Karpas-422 (cell line): Measurements from ENCODE around the gene C11orf97. TPM values are rescaled to one million over a fixed set of nuclear protein-coding genes. Genes with fewer than 3 reads are reported as not detected.

Experiments
- DNase-seq: peaks from one replicate; pipeline ENCODE4 v3.0.0-alpha.2; 2015
- H2AFZ ChIP-seq: fragments of 200-600 bp; sonication (generic); 2 replicates; pipeline ENCODE4 v1.6.1; 2014; ENCODE audit warnings: antibody characterized with exemption, low read length, mixed read lengths
- H3K27ac ChIP-seq: fragments of 200-600 bp; sonication (generic); 2 replicates; pipeline ENCODE4 v1.5.1; 2014; ENCODE audit warnings: mild to moderate bottlenecking, low read length, moderate library complexity
- H3K27me3 ChIP-seq: fragments of 200-600 bp; sonication (generic); 2 replicates; pipeline ENCODE4 v1.6.1; 2014; ENCODE audit warnings: low read length, mixed read lengths
- H3K36me3 ChIP-seq: fragments of 200-600 bp; sonication (generic); 2 replicates; pipeline ENCODE4 v1.6.1; 2014; ENCODE audit warnings: low read length, mixed read lengths; ENCODE audit not compliant: insufficient read depth
- H3K4me1 ChIP-seq: fragments of 200-600 bp; sonication (generic); 2 replicates; pipeline ENCODE4 v1.6.1; 2014; ENCODE audit warnings: mild to moderate bottlenecking, low read length, mixed read lengths
- H3K4me2 ChIP-seq: fragments of 200-600 bp; sonication (generic); 2 replicates; pipeline ENCODE4 v1.6.1; 2014; ENCODE audit warnings: low read length, low read depth, mild to moderate bottlenecking; ENCODE audit not compliant: poor library complexity, severe bottlenecking
- H3K4me3 ChIP-seq: fragments of 200-600 bp; sonication (generic); 2 replicates; pipeline ENCODE4 v1.5.1; 2014; ENCODE audit warnings: mild to moderate bottlenecking, antibody characterized with exemption, low read length, mixed read lengths
- H3K79me2 ChIP-seq: fragments of 200-600 bp; sonication (generic); 2 replicates; pipeline ENCODE4 v1.6.1; 2014; ENCODE audit warnings: mild to moderate bottlenecking, low read length, mixed read lengths
- H3K9ac ChIP-seq: fragments of 200-600 bp; sonication (generic); 2 replicates; pipeline ENCODE4 v1.6.0; 2014; ENCODE audit warnings: low read length
- H3K9me2 ChIP-seq: fragments of 200-600 bp; sonication (generic), shearing (Covaris generic); replicated peaks from 2 replicates; pipeline ENCODE4 v1.6.0; 2014; ENCODE audit warnings: mild to moderate bottlenecking, low read length, moderate library complexity; ENCODE audit not compliant: insufficient read depth
- H3K9me3 ChIP-seq: fragments of 300-700, 200-600 bp; sonication (generic); 2 replicates; pipeline ENCODE4 v1.6.1; 2014; ENCODE audit warnings: low read length, mixed read lengths
- H4K20me1 ChIP-seq: fragments of 200-600 bp; sonication (generic); 2 replicates; pipeline ENCODE4 v1.6.1; 2014; ENCODE audit warnings: mild to moderate bottlenecking, antibody characterized with exemption, low read length, low read depth; ENCODE audit not compliant: insufficient read depth
- total RNA-seq: library from RNA; depleted of rRNA; stranded (reverse); fragments of >200 nt; shearing (Covaris generic); gene quantifications from 2 replicates; pipeline ENCODE4 v1.2.3, GENCODE V29; 2014; ENCODE audit warnings: low replicate concordance

Gene C11orf97
- total RNA-seq, 1 experiment from 2014 or later = not detected

GRCh38 chr11:94516725-94517124 lies 4.5 kb downstream of the C11orf97 start:
- H2AFZ ChIP-seq = no peak overlapping the region
- H3K9me3 ChIP-seq = no peaks in the 10 kb centered on the region
- H3K27me3 ChIP-seq = no peaks in the 10 kb centered on the region
- no peak overlapping the region for H3K9ac ChIP-seq
- no peak for DNase-seq
- H3K4me2 ChIP-seq = no peak overlapping the region
- H3K36me3 ChIP-seq = no peaks in the 10 kb centered on the region
- peaks cover 12% of the 10 kb centered on the region for H3K4me1 ChIP-seq
- H3K79me2 ChIP-seq = no peaks in the 10 kb centered on the region
- no peaks in the 10 kb centered on the region for H3K9me2 ChIP-seq
- H3K27ac ChIP-seq = no peak overlapping the region
- no peaks in the 10 kb centered on the region for H4K20me1 ChIP-seq
- H3K4me3 ChIP-seq = no peak overlapping the region

- H2AFZ ChIP-seq = no peak overlapping the region
- no peaks in the 10 kb centered on the region for H3K79me2 ChIP-seq
- H3K36me3 ChIP-seq = no peaks in the 10 kb centered on the region
- H3K4me2 ChIP-seq = no peak overlapping the region
- no peak overlapping the region for H3K27ac ChIP-seq
- H3K4me3 ChIP-seq = no peak overlapping the region
- H3K9ac ChIP-seq = no peak overlapping the region
- no peak for DNase-seq
- H3K9me3 ChIP-seq = no peaks in the 10 kb centered on the region
- no peaks in the 10 kb centered on the region for H3K27me3 ChIP-seq
- no peaks in the 10 kb centered on the region for H3K9me2 ChIP-seq
- no peaks in the 10 kb centered on the region for H4K20me1 ChIP-seq
- H3K4me1 ChIP-seq = peaks cover 7% of the 10 kb centered on the region
These were observed 6.0 kb downstream of the C11orf97 start for GRCh38 chr11:94518300-94518699.

GRCh38 chr11:94519478-94520084 lies 7.3 kb downstream of the C11orf97 start:
- H3K79me2 ChIP-seq = no peaks in the 10 kb centered on the region
- no peaks in the 10 kb centered on the region for H4K20me1 ChIP-seq
- H3K4me3 ChIP-seq = no peak overlapping the region
- no peak overlapping the region for H3K27ac ChIP-seq
- H3K36me3 ChIP-seq = no peaks in the 10 kb centered on the region
- no peak overlapping the region for H3K4me2 ChIP-seq
- no peak overlapping the region for H3K9ac ChIP-seq
- H2AFZ ChIP-seq = no peak overlapping the region
- H3K9me3 ChIP-seq = no peaks in the 10 kb centered on the region
- no peaks in the 10 kb centered on the region for H3K9me2 ChIP-seq
- H3K4me1 ChIP-seq = no peaks in the 10 kb centered on the region
- DNase-seq = peak; percentile 87
- H3K27me3 ChIP-seq = no peaks in the 10 kb centered on the region

GRCh38 chr11:94521684-94522083 lies 9.4 kb downstream of the C11orf97 start:
- Histone ChIP-seq H2AFZ (no peak overlapping the region), H3K9ac (no peak overlapping the region), H3K9me2 (no peaks in the 10 kb centered on the region), H3K27me3 (no peaks in the 10 kb centered on the region), H3K4me3 (no peak overlapping the region), H3K4me2 (no peak overlapping the region), H3K36me3 (no peaks in the 10 kb centered on the region), H3K9me3 (no peaks in the 10 kb centered on the region), H3K79me2 (no peaks in the 10 kb centered on the region), H3K4me1 (no peaks in the 10 kb centered on the region), H4K20me1 (no peaks in the 10 kb centered on the region), H3K27ac (no peak overlapping the region)
- peak; percentile 69 for DNase-seq

- no peak overlapping the region for H3K9ac ChIP-seq
- no peak for DNase-seq
- H3K36me3 ChIP-seq = no peaks in the 10 kb centered on the region
- no peaks in the 10 kb centered on the region for H4K20me1 ChIP-seq
- H3K9me3 ChIP-seq = no peaks in the 10 kb centered on the region
- H3K79me2 ChIP-seq = no peaks in the 10 kb centered on the region
- H3K9me2 ChIP-seq = no peaks in the 10 kb centered on the region
- H3K4me3 ChIP-seq = no peak overlapping the region
- no peaks in the 10 kb centered on the region for H3K4me1 ChIP-seq
- no peak overlapping the region for H3K4me2 ChIP-seq
- no peak overlapping the region for H2AFZ ChIP-seq
- no peak overlapping the region for H3K27ac ChIP-seq
- no peaks in the 10 kb centered on the region for H3K27me3 ChIP-seq
These were observed 12.1 kb downstream of the C11orf97 start for GRCh38 chr11:94524341-94524740.

- no peaks in the 10 kb centered on the region for H3K9me2 ChIP-seq
- H3K4me2 ChIP-seq = no peak overlapping the region
- H3K79me2 ChIP-seq = no peaks in the 10 kb centered on the region
- H3K36me3 ChIP-seq = no peaks in the 10 kb centered on the region
- H3K27ac ChIP-seq = no peak overlapping the region
- H2AFZ ChIP-seq = no peak overlapping the region
- H3K9ac ChIP-seq = no peak overlapping the region
- no peaks in the 10 kb centered on the region for H3K9me3 ChIP-seq
- no peak overlapping the region for H3K4me3 ChIP-seq
- no peaks in the 10 kb centered on the region for H3K27me3 ChIP-seq
- no peaks in the 10 kb centered on the region for H3K4me1 ChIP-seq
- H4K20me1 ChIP-seq = no peaks in the 10 kb centered on the region
- DNase-seq = no peak
These were observed 13.5 kb downstream of the C11orf97 start for GRCh38 chr11:94525546-94526324.

- H3K27me3 ChIP-seq = no peaks in the 10 kb centered on the region
- no peak overlapping the region for H3K9ac ChIP-seq
- no peak overlapping the region for H2AFZ ChIP-seq
- DNase-seq = no peak
- no peaks in the 10 kb centered on the region for H3K79me2 ChIP-seq
- no peaks in the 10 kb centered on the region for H3K9me2 ChIP-seq
- H3K4me2 ChIP-seq = no peak overlapping the region
- no peaks in the 10 kb centered on the region for H3K9me3 ChIP-seq
- H3K4me1 ChIP-seq = no peaks in the 10 kb centered on the region
- no peak overlapping the region for H3K27ac ChIP-seq
- no peaks in the 10 kb centered on the region for H3K36me3 ChIP-seq
- no peak overlapping the region for H3K4me3 ChIP-seq
- H4K20me1 ChIP-seq = no peaks in the 10 kb centered on the region
These were observed 14.6 kb downstream of the C11orf97 start for GRCh38 chr11:94526645-94527438.

- Histone ChIP-seq H3K4me3 (no peak overlapping the region), H3K27me3 (no peaks in the 10 kb centered on the region), H3K9ac (no peak overlapping the region), H3K36me3 (no peaks in the 10 kb centered on the region), H3K27ac (no peak overlapping the region), H3K9me2 (no peaks in the 10 kb centered on the region), H4K20me1 (no peaks in the 10 kb centered on the region), H3K4me2 (no peak overlapping the region), H2AFZ (no peak overlapping the region), H3K79me2 (no peaks in the 10 kb centered on the region), H3K4me1 (no peaks in the 10 kb centered on the region), H3K9me3 (no peaks in the 10 kb centered on the region)
- no peak for DNase-seq
These were observed 16.3 kb downstream of the C11orf97 start for GRCh38 chr11:94528551-94528950.
